Thyroid gland (tissue), 4 donors: ENCODE measurements around the gene MED27. TPM values are rescaled to one million over a fixed set of nuclear protein-coding genes. Genes with fewer than 3 reads are reported as not detected.

Experiments
- DNase-seq, 2 donors: peaks; one replicate each; pipeline ENCODE4 v3.0.0-alpha.2; 2019
- H3K27ac ChIP-seq, 3 donors: fragments of 200-600 bp; sonication (generic); 1 replicate in 2 of 3; 2 replicates in 1 of 3; pipeline ENCODE4 v1.5.1; 2016 to 2019; ENCODE audit warnings: mild to moderate bottlenecking in 1 of 3, moderate library complexity in 1 of 3
- H3K27me3 ChIP-seq: fragments of 200-600 bp; sonication (generic); one replicate; pipeline ENCODE4 v1.5.1; 2019
- H3K36me3 ChIP-seq, 2 donors: fragments of 200-600 bp; sonication (generic); one replicate each; pipeline ENCODE4 v1.5.1; 2016 to 2019
- H3K4me1 ChIP-seq, 2 donors: fragments of 200-600 bp; sonication (generic); one replicate each; pipeline ENCODE4 v1.5.1; 2017 to 2019
- H3K4me3 ChIP-seq, 3 donors: fragments of 200-600 bp; sonication (generic); replicated peaks in 1 of 3; 1 replicate in 2 of 3; 2 replicates in 1 of 3; pipeline ENCODE4 v1.5.1; 2016; ENCODE audit warnings: mild to moderate bottlenecking in 1 of 3
- H3K9me3 ChIP-seq: fragments of 200-600 bp; sonication (generic); one replicate; pipeline ENCODE4 v1.5.1; 2017
- CTCF ChIP-seq, 6 experiments: fragments of 200-600 bp in 3 of 6; fragments of 450-650 bp in 3 of 6; sonication (generic) in 3 of 6; IDR thresholded peaks; one replicate each; pipeline ENCODE4 v1.5.1; 2016 to 2019; ENCODE audit warnings: antibody characterized with exemption in 6 of 6, mild to moderate bottlenecking in 2 of 6, inconsistent platforms in 1 of 6, moderate library complexity in 1 of 6
- POLR2A ChIP-seq, 2 donors: fragments of 450-650 bp; IDR thresholded peaks; one replicate each; pipeline ENCODE4 v1.6.1; 2017; ENCODE audit warnings: antibody characterized with exemption in 2 of 2, mild to moderate bottlenecking in 2 of 2, moderate library complexity in 1 of 2
- WGBS, 2 donors: methylation state at CpG; one replicate each; pipeline ENCODE4 v1.1.5; 2017; 5-methylcytosine and 5-hydroxymethylcytosine counted together
- intact Hi-C: fragments of 100-400 bp; cut with DNase I; formaldehyde crosslinking; loops from one replicate; pipeline ENCODE4 v1.15.1; 2023
- total RNA-seq, 4 donors: library from RNA; depleted of rRNA; stranded (reverse); fragments of >200 nt; gene quantifications; one replicate each; pipeline ENCODE4 v1.2.3, GENCODE V29; 2016

MED27 gene
- total RNA-seq, 4 donors from 2014 or later, result 15.3 to 19.5 (median 16.7) TPM

- Histone ChIP-seq H3K4me1 (peaks cover 7% of the 10 kb centered on the region in 2 donors), H3K27me3 (no peaks in the 10 kb centered on the region), H3K9me3 (no peaks in the 10 kb centered on the region), H3K27ac (no peak overlapping the region), H3K4me3 (no peak overlapping the region), H3K36me3 (peaks cover 0 to 2% of the 10 kb centered on the region in 2 donors)
- intact Hi-C loops, result no loop called here
- WGBS, 2 donors, result 97% methylated on average over 3 of the region's 3 CpGs
- no peak for DNase-seq
- no peak for TF ChIP-seq POLR2A (IDR thresholded peaks at IDR 0.05)
- TF ChIP-seq CTCF (IDR thresholded peaks at IDR 0.05), result no peak
These were observed 145.0 kb downstream of the MED27 start for GRCh38 chr9:131934673-131935072.

- DNase-seq, result no peak
- 94 to 97% methylated on average over 3 of the region's 3 CpGs for WGBS, 2 donors
- intact Hi-C loops, result no loop called here
- Histone ChIP-seq H3K36me3 (no peaks in the 10 kb centered on the region), H3K9me3 (no peaks in the 10 kb centered on the region), H3K4me3 (no peak overlapping the region), H3K27ac (no peak overlapping the region), H3K27me3 (no peaks in the 10 kb centered on the region), H3K4me1 (peaks cover 9 to 12% of the 10 kb centered on the region in 2 donors)
- no peak for TF ChIP-seq POLR2A (IDR thresholded peaks at IDR 0.05)
- TF ChIP-seq CTCF (IDR thresholded peaks at IDR 0.05), result no peak
These were observed 152.6 kb downstream of the MED27 start for GRCh38 chr9:131927091-131927490.

GRCh38 chr9:131926360-131926922, 153.2 kb downstream of the MED27 start:
- no peaks in the 10 kb centered on the region for H3K9me3 ChIP-seq
- no peaks in the 10 kb centered on the region for H3K27me3 ChIP-seq
- intact Hi-C loops, result no loop called here
- WGBS, 2 donors, result 92 to 93% methylated on average over 6 of the region's 6 CpGs
- no peak overlapping the region for H3K27ac ChIP-seq
- DNase-seq, result no peak
- no peaks in the 10 kb centered on the region for H3K36me3 ChIP-seq
- TF ChIP-seq CTCF (IDR thresholded peaks at IDR 0.05) (no peak), POLR2A (IDR thresholded peaks at IDR 0.05) (no peak)
- no peak overlapping the region for H3K4me3 ChIP-seq
- peaks cover 9 to 12% of the 10 kb centered on the region in 2 donors for H3K4me1 ChIP-seq

GRCh38 chr9:131925677-131926177, 153.9 kb downstream of the MED27 start:
- 92 to 97% methylated on average over 6 of the region's 6 CpGs for WGBS, 2 donors
- no peak overlapping the region for H3K27ac ChIP-seq
- intact Hi-C loops, result no loop called here
- H3K4me1 ChIP-seq, result peaks cover 9 to 12% of the 10 kb centered on the region in 2 donors
- DNase-seq, result no peak
- no peaks in the 10 kb centered on the region for H3K9me3 ChIP-seq
- no peak overlapping the region for H3K4me3 ChIP-seq
- TF ChIP-seq CTCF (IDR thresholded peaks at IDR 0.05) (no peak), POLR2A (IDR thresholded peaks at IDR 0.05) (no peak)
- H3K36me3 ChIP-seq, result no peaks in the 10 kb centered on the region
- H3K27me3 ChIP-seq, result no peaks in the 10 kb centered on the region

- H3K9me3 ChIP-seq, result no peaks in the 10 kb centered on the region
- no peaks in the 10 kb centered on the region for H3K36me3 ChIP-seq
- WGBS, 2 donors, result 97% methylated on average over 4 of the region's 4 CpGs
- no peaks in the 10 kb centered on the region for H3K27me3 ChIP-seq
- no peak overlapping the region for H3K4me3 ChIP-seq
- H3K27ac ChIP-seq, result no peak overlapping the region
- DNase-seq, result no peak
- TF ChIP-seq POLR2A (IDR thresholded peaks at IDR 0.05) (no peak), CTCF (IDR thresholded peaks at IDR 0.05) (no peak)
- H3K4me1 ChIP-seq, result peaks cover 3 to 10% of the 10 kb centered on the region in 2 donors
- intact Hi-C loops, result no loop called here
These were observed 155.9 kb downstream of the MED27 start for GRCh38 chr9:131923766-131924165.
